Germinal center (tissue), 1 donor: Measurements from ENCODE around the gene LHFPL6.

ENCODE experiments used
- DNase-seq: peaks from one replicate; pipeline ENCODE4 v3.0.0; 2012; ENCODE audit warnings: mixed read lengths, low spot score

LHFPL6 gene

DNA sequence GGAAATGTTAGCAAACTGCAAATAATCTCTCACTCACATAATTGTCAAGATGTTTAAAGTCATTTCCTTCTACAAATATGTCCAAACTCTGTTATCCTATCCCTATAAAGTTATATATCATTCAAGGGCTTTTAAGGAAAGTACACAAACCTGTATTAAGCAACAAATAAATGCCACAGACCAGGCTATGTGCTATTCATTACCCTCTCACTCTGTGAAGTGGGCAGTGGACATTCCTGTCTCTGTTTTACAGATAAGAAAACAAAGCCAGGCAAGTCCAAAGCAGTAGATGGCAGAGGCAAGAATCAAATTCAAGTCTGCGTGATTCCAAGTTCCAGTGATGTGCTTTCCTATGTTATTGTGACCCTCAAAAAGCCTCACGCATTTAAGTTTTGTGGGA is 140.6 kb downstream of the LHFPL6 start:
- DNase-seq = no peak

DNA sequence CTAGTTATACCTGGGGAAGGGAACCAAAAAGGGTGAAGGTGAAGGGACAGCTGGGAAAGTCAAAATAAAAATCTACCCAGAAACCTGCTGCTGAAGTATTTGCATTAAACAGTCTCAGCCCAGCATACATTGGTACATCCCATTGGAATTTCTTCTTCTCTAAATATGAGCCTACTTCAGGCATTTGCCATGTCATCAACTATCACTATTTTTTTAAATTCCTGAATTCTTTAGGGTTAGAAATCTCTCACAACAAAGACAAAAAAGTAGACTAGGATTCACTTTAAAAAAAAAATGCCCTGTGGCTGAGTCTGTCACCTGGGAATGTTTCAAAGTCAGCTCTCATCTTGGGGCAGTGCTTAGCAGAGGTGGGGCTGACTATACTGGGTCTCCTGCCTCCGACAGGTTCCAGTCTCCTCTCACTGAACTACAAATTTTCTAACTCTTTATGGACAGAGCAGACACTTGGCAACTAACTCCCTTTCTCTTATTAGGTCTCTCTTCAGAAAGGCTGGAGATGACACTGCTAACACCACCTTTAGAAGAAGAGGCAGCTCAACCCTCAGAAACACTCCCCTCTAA is 141.2 kb downstream of the LHFPL6 start:
- DNase-seq = no peak

DNA sequence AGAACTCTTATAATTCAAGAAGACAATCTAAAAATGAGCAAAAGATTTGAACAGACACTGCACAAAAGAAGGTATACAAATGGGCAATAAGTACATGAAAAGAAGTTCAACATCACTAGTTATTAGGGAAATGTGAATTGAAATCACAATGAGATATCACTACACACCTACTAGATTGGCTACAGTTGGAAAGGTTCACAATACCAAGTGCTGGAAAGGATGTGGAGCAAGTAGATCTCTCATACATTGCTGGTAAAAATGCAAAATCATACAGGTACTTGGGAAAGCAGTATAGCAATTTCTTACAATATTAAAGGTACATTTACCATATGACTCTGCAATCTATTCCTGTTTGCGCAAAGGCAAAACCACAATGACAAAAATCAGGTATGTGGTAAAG is 145.7 kb downstream of the LHFPL6 start:
- DNase-seq = no peak

DNA sequence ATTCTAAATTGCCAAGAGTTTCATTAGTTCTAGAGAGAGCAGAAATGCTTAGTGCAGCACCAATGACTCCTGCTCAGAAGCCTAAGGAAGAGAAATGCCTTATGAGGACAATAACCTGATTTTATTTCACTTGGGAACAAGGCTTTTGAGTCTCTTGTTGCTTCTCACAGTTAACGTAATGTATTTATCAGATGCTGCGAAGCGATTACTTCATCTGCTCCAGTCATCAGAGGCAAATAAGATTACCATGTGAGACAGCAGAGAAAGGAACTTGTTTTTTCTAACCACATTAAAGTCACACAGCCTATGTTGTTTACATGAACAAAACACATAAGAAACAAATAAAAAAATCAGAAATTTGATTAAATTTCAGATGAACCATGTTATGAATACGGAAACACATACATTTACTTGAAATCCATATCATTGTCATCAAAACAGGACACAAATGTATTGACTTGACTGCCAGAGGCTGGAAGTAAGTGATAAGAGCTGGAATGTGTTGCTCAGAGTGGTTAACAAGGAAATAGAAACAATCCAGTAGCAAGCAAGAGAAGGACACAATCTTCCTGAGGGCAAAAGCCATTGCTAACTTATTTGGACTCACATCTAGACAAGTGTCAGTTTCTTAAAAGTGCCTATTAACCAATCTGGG is 147.3 kb downstream of the LHFPL6 start:
- DNase-seq = no peak

DNA sequence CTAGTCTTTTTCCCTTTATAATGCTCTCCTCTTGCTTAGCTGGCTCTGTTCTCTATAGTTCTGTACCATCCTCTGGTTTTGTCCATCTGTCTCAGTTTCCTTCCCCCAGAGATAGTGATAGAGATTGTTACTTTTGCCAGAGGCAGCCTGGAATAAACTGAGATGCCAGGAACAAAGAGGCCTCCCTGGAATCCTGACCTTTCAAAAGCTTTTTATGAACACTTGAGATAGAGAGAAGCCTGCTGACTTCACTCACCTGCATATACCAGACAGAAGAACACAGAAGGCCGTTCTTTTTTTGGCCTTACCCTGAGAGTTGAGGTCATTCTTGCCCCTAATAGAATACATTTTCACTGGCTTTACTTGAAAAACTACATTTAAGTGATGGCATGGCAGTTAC is 150.2 kb downstream of the LHFPL6 start:
- DNase-seq = no peak

DNA sequence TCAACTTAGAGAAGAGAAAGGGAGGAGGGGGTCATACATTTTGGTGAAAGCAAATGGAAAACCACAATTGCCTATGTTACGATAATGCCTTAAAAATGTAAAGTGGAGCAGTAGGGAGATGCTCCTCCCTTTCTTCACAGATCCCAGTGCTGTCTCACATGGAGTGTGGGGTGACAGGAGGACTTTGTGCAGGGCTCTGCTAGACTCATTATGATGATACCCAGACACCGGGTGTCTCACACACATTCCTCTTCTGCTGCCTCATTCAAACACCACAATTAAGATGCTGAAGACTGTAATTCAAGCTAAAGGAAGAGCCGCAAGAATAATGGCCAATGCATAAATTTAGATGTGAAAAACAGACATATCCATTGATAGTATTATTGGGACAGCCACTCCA is 150.6 kb downstream of the LHFPL6 start:
- no peak for DNase-seq

DNA sequence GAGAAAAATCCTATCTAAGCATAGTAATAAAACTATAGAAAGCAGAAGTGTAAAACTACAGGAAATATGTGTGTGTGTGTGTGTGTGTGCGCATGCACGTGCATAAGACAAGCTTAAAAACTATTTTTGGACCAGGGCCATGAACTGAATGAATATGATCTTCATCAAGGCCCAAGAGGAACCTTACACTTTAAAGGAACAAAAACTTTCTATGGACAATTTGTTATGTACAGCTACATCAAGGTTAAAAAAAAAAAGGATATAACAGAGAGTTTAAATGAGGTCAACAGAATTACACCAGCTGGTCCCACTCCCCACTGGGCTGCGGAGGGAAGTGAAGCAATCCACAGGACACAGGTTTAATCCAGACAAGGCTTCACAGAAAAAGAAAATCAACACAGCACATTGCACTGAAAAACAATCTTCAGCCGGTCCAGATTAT is 151.1 kb downstream of the LHFPL6 start:
- peak; percentile 36 for DNase-seq

DNA sequence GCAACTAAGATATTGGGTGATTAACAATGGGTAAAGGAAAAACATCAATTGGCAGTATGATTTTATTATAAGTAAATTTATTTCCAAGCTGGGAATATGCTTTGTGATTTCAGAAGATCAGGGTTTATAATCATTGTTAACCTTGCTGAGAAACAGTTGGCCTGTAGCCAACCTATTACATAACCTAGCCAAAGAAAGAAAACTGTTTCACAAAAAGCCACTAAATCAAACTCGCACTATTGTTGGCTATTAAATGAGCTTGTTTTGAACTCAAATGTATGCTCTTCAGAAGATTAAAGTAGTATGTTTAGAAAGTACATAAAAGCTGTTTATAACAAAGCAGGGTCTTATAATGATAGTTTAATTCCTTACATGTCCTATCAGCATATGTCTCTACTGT is 151.7 kb downstream of the LHFPL6 start:
- no peak for DNase-seq

DNA sequence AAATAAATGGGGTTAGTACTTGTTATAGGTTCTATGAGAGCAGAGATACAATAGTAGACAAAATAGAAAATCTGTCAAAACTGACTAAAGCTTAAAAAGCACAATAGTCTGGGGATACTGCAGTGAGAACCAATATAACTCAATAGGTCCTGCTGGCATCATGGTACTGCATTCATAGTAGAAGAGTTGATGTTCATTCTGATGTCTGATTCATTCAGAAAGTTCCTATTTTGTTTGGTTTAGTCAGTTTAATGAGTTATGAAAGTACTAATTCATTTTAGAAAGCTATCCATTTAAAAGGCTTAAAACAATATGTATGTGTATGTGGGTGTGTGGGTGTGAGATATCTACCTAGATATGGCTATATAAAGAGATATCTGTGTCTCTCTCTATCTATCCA is 152.8 kb downstream of the LHFPL6 start:
- DNase-seq = no peak

DNA sequence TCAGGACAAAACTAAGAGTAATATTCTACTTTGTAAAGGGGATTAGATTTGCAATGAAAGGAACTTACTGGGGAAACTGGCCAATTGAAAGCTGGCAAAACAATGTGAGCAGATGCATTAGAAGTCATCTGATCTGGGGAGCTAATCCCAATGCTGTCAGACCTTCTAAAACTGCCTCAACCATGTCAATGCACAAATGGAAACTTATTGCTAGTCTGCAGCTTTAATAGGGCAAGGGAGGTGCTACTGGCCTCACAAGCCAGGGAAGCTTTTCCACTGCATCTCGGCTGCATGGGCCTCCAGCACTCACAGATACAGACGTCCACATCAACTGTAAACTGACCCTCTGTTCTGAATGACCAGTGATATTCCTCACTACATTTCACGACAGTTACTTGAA is 154.2 kb downstream of the LHFPL6 start:
- DNase-seq = no peak

DNA sequence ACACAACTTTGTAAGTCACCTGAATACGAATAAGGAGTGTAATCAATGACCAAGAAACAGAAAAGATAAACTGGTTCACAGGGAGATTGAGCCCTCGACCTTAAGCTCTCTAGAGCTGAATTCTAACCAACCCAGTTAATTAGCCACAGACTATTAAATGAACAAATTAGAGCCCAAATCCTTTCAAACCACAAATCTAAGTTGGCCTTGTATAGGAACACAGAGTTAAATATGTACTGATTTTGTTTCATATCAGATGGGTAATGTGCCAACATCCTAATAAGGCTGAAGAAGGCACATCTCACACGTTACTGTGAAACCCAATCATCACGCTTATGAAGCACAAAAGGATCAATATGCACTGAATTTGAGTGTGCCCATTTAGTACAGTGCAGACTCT is 156.1 kb downstream of the LHFPL6 start:
- DNase-seq = no peak

DNA sequence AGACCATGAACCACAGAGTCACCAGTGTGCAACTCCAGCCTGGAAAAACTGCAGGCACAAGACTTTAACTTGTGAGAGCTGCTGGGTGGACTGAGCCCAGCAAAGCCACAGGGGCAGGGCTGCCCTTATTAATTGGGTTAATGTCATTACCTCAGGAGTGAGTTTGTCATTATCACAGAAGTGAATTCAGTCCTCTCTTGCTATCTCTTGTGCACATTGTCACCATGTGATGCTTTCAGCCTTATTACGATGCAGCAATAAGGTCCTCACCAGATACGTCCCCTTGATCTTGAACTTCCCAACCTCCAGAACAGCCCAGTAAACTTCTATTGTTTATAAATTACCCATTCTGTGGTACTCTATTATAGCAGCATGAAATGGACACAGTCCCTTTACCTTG is 158.1 kb downstream of the LHFPL6 start:
- DNase-seq = no peak

DNA sequence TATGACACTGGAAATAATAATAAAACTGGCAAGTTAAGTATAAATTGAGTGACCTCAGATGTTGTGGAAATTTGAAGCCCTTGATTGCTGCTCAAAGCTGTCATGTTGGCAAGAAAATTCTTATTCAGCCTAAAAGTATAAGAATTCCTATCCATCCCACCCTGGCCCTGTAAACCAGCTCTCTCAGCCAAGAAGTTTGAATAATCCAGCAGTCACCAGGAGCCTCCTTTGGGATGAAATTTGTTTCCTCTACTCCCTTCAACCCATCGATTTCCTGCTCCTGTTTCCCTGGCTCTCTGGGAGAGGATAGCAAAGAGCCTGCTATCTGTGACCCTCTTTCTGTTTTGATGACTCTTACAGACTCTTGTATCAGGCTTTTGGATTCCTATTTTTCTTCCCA is 169.3 kb downstream of the LHFPL6 start:
- no peak for DNase-seq

DNA sequence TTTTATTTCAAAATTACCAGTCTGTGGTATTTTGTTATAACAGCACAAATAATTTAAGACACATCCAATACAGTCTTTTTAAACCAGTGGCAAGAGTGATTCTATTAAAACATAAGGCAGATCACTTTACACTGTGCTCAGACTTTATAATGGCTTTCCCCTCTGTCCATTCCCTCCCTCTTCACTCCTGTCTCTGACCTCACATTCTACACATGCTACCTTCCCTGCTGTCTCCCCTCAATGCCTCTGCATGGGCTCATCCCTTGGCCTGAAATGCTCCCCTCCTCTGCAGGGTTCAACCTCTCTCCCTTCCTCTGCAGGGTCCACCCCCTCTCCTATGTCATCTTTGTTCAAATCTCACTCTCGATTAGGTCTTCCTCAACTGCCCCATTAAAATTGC is 170.8 kb downstream of the LHFPL6 start:
- DNase-seq = no peak

DNA sequence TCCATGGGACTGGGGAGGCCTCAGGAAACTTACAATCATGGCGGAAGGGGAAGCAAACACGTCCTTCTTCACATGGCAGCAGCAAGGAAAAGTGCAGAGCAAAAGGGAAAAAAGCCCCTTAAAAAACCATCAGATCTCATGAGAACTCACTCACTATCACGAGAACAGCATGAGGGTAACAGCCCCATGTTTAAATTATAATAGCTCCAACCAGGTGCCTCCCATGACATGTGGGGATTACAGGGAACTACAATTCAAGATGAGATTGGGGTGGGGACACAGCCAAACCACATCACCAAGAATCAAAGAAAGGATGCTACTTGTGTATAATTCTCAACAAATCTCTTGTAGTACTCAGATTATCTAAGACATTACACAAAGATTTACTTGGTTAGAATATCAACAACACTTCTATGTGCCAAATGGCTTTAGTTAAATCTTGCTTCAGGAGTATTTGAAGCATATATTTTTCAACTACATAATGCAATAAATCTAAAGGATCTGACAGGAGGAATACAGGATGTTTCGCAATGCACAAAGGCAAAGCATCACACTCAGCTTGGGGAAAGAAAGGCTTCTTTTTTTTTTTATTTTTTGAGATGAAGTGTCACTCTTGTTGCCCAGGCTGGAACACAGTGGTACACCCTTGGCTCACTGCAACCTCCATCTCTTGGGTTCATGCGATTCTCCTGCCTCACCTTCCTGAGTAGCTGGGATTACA is 180.0 kb downstream of the LHFPL6 start:
- DNase-seq = no peak

DNA sequence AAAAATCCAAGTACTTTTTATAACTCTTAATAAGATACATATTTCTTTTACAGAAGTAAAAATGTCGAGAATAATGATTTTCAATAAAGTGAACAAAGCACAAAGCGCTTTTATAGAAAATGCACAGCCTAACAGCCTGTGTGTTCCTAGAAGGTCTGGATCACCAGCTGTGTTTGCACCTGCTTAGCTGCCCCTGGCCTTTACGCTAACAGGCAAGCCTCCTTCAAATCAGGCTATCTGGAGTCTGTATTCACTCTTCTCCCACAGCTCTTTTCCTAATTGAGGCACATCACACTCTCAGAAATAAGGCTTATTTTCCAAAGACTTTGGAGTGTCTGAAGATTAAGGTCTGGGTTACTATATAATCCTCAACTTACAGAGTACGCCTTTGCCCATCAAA is 183.1 kb downstream of the LHFPL6 start:
- DNase-seq = no peak

DNA sequence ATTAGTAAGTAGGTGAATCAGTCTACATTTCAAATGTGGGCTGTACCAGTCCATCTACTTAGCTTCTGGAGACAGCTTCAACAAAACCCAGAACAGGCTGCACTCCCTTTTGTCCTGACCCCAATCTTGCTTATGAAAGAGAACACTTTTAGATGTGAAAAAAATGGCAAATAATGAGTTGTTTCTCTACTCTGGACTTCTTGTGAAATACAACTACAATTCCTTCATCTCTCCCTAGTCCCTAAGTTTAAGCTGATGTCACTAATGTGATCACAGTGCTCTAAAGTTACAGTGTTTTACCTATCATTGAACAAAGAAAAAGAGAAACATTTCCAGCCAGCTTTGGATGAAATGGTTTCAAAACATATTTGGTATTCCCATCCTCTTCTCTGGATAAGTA is 183.9 kb downstream of the LHFPL6 start:
- no peak for DNase-seq

DNA sequence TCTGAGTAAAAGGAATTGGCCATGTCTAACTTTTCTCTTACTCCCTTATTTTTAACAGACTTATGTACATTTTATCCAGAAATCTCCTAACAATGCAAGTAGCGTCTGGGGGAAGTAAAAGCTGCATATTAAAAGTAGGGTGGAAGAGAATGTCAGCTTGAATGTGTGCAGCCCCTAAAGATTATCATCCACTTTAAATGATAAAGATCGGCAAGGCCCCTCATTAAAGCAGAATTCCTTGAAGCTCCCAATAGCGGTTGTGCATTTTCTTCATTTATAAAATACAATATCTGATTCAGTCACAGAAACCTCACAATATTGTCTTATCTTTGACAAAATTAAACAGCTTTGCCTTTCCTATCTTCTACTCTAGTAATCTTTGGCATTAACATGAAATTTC is 184.6 kb downstream of the LHFPL6 start:
- no peak for DNase-seq

DNA sequence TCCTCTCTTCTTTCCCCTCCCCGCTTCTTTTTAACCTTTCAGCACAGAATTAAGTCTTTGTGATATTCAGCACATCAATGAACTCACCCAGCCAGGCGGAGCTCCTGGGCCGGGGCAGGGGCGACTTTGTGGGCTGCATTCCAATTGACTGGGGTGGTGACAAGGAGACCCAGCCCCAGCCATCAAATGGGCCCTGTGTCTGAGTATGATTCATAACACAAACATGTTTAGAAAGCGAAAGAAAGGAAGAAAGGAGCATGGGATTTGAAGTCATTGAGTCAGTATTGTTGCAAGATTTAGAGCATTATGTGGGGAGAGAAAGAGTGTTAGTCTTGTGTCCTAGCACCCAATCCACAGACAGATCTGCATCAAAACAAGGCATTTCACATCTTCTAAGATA is 185.3 kb downstream of the LHFPL6 start:
- no peak for DNase-seq

DNA sequence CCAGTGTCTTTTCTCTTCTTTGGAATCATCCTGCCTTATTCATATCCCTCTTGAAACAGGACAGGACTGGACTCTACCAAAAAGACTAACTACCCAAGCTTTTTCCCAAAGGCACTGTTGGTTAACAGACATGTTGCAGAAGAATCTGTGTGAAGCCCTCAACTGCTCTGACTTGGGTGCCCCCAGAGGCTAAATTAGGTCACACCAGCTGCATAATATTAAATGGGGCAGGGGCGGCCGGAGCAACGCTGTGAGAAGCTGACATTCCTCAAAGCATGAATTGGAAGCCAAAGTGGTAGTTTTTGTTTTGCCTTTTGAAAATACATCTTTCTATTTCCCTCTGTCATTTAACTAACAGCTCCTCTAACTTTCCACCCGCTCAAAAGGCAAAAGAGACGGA is 185.9 kb downstream of the LHFPL6 start:
- DNase-seq = no peak

DNA sequence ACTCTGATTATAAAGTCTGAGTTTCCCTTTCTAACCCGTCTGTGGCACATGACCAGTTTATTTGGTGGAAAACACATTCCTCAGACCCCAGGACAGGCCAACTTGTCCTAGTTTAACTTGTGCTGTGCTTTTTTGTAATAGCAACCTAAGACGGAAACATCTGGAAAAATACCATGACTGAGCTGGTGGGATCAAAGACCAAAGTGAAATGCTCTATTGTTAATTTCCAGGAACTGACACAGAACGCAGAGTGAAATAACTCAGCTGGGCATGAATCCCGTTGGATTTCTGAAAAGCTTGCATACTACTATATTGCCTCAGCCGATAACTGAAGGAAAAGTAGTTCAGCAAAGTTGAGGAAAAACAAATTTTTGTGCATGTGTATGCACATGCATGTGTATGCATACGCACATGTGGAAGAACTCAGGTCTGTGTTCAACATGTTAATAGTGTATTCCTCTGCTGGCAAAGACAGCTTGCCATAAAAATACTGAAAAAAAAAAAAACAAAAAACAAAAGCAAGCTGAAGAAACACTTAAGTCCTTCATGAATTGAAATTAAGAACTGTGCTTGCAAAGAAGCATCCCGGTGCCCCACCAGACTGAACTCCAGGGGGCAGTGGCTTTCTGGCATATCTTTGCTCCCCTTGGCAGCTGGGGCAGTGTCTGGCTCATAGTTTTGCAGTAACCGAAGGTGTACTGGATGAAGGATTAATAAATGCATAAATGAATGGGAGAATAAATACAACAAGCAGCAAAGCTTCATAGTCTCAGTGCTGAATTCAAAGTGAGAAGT is 187.8 kb downstream of the LHFPL6 start:
- DNase-seq = peak; percentile 14

DNA sequence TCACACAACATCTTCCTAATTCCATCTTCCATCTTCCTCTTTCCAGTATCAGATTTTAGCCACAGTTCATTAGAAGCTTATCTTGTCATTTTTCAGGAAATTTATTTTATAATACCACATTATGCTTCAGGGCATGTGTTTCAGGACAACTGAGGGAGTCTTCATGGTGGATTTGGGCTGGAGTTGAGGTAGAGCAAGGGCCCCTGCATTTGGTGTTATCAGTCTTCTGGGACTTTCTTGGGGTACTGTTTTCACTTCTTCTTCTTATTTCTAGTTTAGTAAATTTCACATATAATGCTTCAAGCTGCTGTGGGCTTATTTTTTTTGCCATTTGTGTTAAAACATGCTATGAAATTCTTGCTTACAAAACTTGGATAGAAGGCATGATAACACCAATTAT is 188.7 kb downstream of the LHFPL6 start:
- no peak for DNase-seq

DNA sequence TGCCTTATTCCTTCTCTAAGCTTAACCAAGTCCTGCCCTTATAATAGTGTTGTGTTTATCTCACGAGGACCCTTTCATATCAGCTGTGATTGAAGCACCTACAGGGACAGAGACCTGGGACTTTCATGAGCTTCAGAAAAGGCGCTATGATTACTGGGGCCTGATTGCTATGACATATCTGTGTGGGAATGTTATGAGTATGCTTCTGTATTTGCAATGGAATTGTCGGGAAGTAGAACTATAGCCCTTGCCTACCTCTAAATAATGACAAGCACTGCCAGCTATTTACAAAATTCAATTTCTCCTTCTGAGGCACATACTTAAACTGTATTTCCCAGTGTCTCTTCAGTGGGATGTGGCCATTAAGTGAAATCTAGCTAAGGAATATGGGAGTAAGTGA is 191.5 kb downstream of the LHFPL6 start:
- no peak for DNase-seq
